Measurements from ENCODE around the gene SLCO4A1.

DNA sequence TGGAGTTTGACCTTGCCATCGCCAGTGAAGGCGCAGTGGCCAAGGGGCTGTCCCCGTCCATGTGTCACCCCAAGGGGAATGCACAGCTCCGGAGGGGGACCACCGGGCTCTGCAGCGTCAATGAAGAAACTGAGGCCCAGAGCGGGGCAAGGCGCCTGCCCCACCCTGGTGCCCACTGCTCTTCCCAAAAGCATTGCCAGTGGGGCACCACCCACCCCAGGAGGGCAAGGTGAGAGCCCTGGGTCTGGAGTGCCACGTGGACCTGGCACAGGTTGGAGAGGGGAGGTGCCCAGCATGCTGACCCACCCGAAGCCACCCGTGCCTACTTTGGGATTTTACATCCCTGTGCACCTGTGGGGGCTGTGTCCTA is 74.6 kb downstream of the SLCO4A1 start:
- TF ChIP-seq, protein P1, sequence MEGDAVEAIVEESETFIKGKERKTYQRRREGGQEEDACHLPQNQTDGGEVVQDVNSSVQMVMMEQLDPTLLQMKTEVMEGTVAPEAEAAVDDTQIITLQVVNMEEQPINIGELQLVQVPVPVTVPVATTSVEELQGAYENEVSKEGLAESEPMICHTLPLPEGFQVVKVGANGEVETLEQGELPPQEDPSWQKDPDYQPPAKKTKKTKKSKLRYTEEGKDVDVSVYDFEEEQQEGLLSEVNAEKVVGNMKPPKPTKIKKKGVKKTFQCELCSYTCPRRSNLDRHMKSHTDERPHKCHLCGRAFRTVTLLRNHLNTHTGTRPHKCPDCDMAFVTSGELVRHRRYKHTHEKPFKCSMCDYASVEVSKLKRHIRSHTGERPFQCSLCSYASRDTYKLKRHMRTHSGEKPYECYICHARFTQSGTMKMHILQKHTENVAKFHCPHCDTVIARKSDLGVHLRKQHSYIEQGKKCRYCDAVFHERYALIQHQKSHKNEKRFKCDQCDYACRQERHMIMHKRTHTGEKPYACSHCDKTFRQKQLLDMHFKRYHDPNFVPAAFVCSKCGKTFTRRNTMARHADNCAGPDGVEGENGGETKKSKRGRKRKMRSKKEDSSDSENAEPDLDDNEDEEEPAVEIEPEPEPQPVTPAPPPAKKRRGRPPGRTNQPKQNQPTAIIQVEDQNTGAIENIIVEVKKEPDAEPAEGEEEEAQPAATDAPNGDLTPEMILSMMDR (IDR thresholded peaks at IDR 0.05), result no peak
- TF ChIP-seq POLR2A (IDR thresholded peaks at IDR 0.05), result no peak

All from esophagus squamous epithelium (tissue), 4 donors.